ENCODE measurements around the gene ELK1. TPM values are rescaled to one million over a fixed set of nuclear protein-coding genes. Genes with fewer than 3 reads are reported as not detected.

The ELK1 gene
- total RNA-seq, 1 donor from 2014 or later: 29.4 TPM

DNA sequence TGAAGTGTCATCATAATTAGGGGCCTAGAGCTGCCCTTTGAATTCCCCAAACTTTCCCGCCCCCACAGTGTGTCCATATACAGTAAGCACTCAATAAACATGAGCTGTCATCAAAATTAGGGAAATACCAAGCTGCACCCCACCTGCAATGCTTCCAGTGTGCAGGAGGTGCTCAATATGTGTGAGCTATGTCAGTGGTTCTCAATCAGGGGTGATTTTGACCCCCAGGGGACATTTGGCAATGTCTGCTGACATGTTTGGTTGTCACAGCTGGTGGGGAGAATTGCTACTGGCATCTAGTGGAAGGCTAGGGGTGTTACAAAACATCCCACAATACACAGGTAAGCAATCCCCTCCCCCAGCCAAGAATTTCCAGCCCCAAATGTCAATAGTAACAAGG is 21.4 kb downstream of the ELK1 start:
- Mint-ChIP-seq H3K4me1 (ENCODE audit: unreplicated experiment) (peaks cover 10% of the 10 kb centered on the region), H3K4me3 (ENCODE audit: unreplicated experiment) (no peak overlapping the region), H3K27ac (ENCODE audit: unreplicated experiment) (peak overlapping the region; percentile 36), H3K36me3 (ENCODE audit: low read depth, unreplicated experiment) (peaks cover 7% of the 10 kb centered on the region), H3K9me3 (ENCODE audit: unreplicated experiment) (no peaks in the 10 kb centered on the region), H3K27me3 (ENCODE audit: unreplicated experiment) (peaks cover 3% of the 10 kb centered on the region)
- TF ChIP-seq, protein P1, sequence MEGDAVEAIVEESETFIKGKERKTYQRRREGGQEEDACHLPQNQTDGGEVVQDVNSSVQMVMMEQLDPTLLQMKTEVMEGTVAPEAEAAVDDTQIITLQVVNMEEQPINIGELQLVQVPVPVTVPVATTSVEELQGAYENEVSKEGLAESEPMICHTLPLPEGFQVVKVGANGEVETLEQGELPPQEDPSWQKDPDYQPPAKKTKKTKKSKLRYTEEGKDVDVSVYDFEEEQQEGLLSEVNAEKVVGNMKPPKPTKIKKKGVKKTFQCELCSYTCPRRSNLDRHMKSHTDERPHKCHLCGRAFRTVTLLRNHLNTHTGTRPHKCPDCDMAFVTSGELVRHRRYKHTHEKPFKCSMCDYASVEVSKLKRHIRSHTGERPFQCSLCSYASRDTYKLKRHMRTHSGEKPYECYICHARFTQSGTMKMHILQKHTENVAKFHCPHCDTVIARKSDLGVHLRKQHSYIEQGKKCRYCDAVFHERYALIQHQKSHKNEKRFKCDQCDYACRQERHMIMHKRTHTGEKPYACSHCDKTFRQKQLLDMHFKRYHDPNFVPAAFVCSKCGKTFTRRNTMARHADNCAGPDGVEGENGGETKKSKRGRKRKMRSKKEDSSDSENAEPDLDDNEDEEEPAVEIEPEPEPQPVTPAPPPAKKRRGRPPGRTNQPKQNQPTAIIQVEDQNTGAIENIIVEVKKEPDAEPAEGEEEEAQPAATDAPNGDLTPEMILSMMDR (IDR thresholded peaks at IDR 0.05; ENCODE audit: unreplicated experiment): no peak
- DNase-seq (ENCODE audit: low spot score): no peak

DNA sequence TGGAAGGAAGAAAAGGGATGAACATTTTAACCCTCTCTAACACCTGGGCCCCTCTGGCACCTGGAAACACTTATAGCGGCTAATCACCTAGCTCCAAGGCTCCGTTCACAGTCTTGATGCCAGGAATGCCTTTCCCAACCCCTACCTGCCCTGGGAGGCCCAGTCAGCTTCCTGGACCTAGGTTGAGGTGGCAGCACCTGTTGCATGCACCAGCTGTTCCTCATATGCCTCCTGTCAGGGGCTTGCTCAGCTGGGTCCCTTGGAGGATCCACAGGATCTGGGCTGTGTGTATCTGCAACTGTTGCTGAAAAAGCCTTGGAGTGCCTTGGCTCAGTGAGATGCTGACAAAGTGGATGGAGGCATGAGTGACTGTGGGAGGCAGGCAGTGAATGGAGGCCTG is 25.0 kb downstream of the ELK1 start:
- Mint-ChIP-seq H3K4me3 (ENCODE audit: unreplicated experiment) (peak overlapping the region; percentile 65), H3K9me3 (ENCODE audit: unreplicated experiment) (no peaks in the 10 kb centered on the region), H3K27ac (ENCODE audit: unreplicated experiment) (no peak overlapping the region), H3K4me1 (ENCODE audit: unreplicated experiment) (peaks cover 10% of the 10 kb centered on the region), H3K27me3 (ENCODE audit: unreplicated experiment) (peaks cover 3% of the 10 kb centered on the region), H3K36me3 (ENCODE audit: low read depth, unreplicated experiment) (peaks cover 7% of the 10 kb centered on the region)
- no peak for DNase-seq (ENCODE audit: low spot score)
- TF ChIP-seq, protein P1 (IDR thresholded peaks at IDR 0.05; ENCODE audit: unreplicated experiment): no peak

DNA sequence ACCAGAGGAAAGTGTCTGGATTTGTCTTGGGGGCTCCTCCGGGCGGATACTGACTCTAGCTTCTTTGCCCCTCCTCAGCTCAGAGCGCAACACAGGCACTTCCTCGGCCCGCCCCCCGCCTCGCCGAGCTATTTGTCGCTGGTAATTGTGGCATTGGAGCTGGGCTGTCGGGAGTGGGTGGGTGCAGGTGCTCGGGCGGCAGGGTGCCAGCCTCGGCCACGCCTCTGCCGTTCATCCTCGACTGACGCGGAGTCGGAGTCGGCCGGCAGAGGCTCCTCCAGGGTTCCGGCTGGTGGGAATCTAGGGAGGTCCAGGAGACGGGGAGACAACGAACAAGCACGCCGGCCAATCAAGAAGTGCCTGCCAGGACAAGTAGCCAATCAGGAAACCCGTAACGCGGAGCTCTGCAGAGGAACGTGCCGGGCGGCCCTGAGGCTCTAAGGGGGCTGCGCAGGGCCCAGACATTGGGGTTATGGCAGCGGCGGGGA is 26.8 kb downstream of the ELK1 start:
- DNase-seq (ENCODE audit: low spot score): peak; percentile 51
- Mint-ChIP-seq H3K4me1 (ENCODE audit: unreplicated experiment) (no peaks in the 10 kb centered on the region), H3K9me3 (ENCODE audit: unreplicated experiment) (no peaks in the 10 kb centered on the region), H3K36me3 (ENCODE audit: low read depth, unreplicated experiment) (peaks cover 7% of the 10 kb centered on the region), H3K4me3 (ENCODE audit: unreplicated experiment) (peak overlapping the region; percentile 88), H3K27ac (ENCODE audit: unreplicated experiment) (no peak overlapping the region), H3K27me3 (ENCODE audit: unreplicated experiment) (peaks cover 4% of the 10 kb centered on the region)
- TF ChIP-seq, protein P1 (IDR thresholded peaks at IDR 0.05; ENCODE audit: unreplicated experiment): no peak

DNA sequence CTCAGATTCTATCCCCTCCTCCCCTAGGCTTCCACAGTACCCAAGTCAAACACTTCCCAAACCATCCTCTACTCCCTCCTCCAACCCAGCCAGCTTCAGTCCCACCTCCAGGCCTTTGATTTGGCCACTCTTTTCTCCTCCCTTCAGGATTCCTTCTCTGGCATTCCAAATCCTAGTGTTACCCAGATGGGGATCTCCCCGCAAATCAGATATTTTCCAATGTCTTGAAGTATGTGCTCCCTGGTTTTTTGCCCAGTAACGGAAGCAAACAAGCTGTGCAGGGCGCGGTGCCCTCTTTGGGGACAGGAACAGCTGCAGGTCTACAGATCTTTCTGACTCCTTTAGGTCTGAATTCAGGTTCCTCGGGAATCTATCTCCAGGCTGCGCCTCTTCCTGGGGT is 28.5 kb downstream of the ELK1 start:
- no peak overlapping the region for H3K27ac Mint-ChIP-seq (ENCODE audit: unreplicated experiment)

DNA sequence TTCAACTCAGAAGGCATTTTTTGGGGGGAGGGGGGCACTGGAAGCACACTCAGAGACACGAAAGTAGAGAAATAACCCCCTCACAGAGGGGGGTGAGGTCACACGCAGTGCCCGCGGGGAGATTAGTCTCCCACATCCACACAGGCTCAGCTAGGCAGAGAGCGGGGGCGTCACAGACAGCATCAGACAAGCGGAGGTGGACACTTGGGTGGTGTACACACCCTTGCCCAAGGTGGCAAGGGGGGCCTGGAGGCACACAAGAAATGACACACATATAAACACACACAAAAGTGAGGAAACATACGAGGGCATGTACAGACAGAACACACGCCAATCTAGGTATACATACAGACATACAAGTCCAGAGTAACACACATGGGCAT is 30.1 kb downstream of the ELK1 start:
- TF ChIP-seq, protein P1 (IDR thresholded peaks at IDR 0.05; ENCODE audit: unreplicated experiment): no peak
- H3K4me3 Mint-ChIP-seq (ENCODE audit: unreplicated experiment): no peak overlapping the region
- H3K27me3 Mint-ChIP-seq (ENCODE audit: unreplicated experiment): peaks cover 11% of the 10 kb centered on the region
- no peak for DNase-seq (ENCODE audit: low spot score)
- H3K36me3 Mint-ChIP-seq (ENCODE audit: low read depth, unreplicated experiment): peaks cover 4% of the 10 kb centered on the region
- H3K27ac Mint-ChIP-seq (ENCODE audit: unreplicated experiment): no peak overlapping the region
- H3K4me1 Mint-ChIP-seq (ENCODE audit: unreplicated experiment): no peaks in the 10 kb centered on the region
- H3K9me3 Mint-ChIP-seq (ENCODE audit: unreplicated experiment): no peaks in the 10 kb centered on the region

More for the DNA sequence above, 28.5 kb downstream of the ELK1 start:
- peaks cover 7% of the 10 kb centered on the region for H3K36me3 Mint-ChIP-seq (ENCODE audit: low read depth, unreplicated experiment)
- no peaks in the 10 kb centered on the region for H3K4me1 Mint-ChIP-seq (ENCODE audit: unreplicated experiment)
- H3K9me3 Mint-ChIP-seq (ENCODE audit: unreplicated experiment): no peaks in the 10 kb centered on the region
- no peak for DNase-seq (ENCODE audit: low spot score)
- H3K27me3 Mint-ChIP-seq (ENCODE audit: unreplicated experiment): peaks cover 11% of the 10 kb centered on the region
- TF ChIP-seq, protein P1 (IDR thresholded peaks at IDR 0.05; ENCODE audit: unreplicated experiment): no peak
- H3K4me3 Mint-ChIP-seq (ENCODE audit: unreplicated experiment): no peak overlapping the region
